ENCODE results near the gene QKI.
"Not testable (repeated sequence)": the region's sequence is repeated elsewhere in the genome, so short reads cannot be mapped to it uniquely, and the experiment has no call there.

QKI gene

DNA sequence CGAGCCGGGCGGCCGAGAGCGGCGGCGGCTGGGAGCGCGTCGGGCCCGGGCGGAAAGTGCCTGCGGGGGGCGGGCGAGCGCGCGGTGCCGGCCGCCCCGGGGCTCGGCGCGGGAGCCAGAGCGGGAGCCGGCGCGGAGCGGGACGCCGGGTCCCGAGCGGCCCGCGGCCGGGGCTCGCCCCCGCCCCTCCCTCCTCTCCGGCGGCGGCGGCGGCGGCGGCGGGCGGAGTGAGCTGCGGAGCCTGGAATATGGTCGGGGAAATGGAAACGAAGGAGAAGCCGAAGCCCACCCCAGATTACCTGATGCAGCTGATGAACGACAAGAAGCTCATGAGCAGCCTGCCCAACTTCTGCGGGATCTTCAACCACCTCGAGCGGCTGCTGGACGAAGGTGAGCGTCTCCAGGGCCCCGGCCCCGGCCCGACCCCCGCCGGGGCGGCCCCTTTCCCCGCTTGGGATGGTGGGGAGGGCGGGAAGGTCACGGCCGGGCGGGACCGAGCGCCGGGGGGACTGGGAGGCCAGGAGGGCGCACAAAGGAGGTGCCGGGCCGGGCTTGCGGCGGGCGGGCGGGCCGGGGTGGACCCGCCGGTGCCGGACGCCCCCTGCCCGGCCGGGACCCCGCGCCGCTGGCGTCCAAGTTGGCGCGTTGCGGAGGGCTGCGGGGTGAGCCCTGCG, 565 bp downstream of the QKI start:
- no peak for DNase-seq (ENCODE audit: low read depth)

GRCh38 chr6:163415620-163416556, 1.4 kb downstream of the QKI start:
- no peak for DNase-seq (ENCODE audit: low read depth)

- peak; percentile 80 for DNase-seq (ENCODE audit: low read depth)
Observed at GRCh38 chr6:163416557-163417253, 2.2 kb downstream of the QKI start.

DNA sequence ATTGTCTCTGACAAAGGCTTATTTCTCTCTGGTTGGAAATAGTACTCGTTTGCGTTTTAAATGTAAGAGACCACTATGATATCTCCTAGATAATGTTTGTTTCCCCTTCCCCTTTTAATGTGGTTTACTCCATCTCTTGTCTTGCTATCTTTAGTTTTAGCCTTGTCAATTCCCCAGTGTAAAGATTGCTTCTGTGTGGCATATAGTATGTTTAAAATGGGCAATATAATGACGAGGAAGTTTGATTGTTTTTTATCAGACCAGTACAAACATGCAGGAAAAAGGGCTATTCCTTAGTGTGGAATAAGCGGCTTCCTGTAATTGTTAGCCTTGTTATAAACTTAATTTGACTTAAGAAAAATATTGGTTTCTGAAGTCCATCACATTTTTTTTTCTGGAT, 3.1 kb downstream of the QKI start:
- DNase-seq (ENCODE audit: low read depth): no peak

GRCh38 chr6:163418311-163419029, 4.0 kb downstream of the QKI start:
- DNase-seq (ENCODE audit: low read depth): no peak

DNA sequence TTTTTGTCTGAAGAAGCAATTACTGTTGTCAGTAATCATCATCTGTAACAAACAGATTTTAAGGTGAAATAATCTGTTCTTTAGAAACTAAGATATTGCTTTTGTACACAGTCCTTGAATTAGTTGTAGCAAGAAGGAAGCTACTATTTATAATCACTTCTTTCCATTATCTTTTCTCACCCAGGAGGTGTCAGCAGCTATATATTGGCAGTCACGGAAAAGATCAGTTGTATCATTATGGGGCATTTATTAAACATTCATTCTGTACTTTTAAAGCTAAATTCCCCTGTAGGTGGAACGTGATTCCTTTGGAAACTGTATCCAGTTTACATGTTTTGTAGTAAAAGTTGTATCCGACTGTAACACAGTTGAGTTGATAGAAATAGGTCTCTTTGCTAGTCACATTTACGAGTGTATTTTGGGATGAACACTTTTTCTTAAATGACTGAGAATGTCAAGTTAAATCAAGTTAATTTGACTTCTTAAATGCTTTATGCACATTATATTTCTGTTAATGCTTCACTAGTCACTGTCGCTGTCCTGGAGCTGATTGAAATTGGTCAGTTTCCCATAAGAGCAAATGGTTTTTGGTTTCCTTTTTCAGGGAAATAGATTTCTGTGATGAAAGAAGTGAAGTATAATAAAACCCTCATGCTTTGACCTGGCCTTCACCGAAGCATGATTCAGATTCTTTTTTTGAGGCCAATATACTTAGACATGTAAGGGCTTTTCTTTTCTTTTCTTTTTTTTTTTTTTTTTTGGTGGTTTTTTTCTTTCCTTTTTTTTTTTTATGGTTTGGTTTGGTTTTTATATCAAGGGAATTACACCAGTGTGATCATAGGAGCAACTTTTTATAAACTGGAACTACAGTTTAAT, 5.1 kb downstream of the QKI start:
- peak; percentile 57 for DNase-seq (ENCODE audit: low read depth)

- DNase-seq (ENCODE audit: low read depth): no peak
Observed at GRCh38 chr6:163420289-163420614, 5.7 kb downstream of the QKI start.

GRCh38 chr6:163422550-163422949, 8.0 kb downstream of the QKI start:
- no peak for DNase-seq (ENCODE audit: low read depth)

DNA sequence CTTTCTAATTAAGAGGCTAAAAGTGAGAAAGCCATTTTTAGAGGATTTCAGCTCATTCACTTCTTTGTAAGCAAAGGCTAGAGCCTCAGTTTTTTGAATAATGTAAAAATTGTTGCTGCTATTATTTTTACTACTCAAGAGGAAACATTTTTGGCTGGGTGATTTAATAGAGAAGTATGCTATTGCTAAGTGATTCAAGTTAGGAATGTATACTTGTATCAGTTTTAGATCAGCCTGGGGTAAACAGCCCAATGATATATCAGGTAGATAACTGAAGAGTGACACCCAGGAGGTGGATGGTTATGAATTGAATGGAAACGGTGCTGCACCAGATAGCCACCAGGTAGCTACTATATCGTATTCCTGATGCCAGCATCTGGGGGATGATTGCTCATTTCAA, 9.2 kb downstream of the QKI start:
- DNase-seq (ENCODE audit: low read depth): no peak

DNA sequence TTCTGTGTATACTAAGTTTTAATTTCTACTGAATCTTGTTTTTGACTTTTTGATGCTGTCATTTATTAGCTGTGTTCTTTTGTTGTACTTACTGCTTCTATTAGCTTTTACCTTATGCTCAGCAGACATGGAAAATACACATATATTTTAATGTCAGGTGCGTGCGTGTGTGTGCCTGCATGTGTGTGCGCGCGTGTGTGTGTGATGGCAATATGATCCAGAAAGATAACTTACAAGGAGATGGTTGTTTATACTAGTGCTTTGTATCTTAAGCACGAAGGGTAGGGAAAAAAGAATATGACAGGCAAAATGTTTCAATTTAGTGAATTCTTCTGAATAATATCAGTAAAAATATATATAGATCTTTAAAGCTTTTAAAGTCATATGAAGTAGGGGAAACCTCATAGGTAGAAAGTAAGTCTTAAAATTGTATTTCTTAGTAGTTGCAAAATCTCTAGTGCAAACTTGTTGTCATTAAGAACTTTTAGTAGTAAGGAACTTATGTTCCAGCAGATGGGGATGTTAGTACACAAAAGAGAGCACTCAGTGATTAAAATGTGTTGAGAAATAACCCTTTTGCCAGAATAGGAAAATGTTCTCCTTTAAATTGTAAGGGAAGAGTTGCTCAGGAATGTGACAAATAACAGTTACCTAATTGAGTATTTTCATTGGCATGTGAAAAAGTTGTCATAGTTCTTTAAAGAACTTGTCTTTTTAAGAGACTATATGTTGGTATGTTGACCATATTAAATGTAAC, 13.2 kb downstream of the QKI start:
- DNase-seq (ENCODE audit: low read depth): peak; percentile 60

GRCh38 chr6:163428373-163428772, 13.9 kb downstream of the QKI start:
- no peak for DNase-seq (ENCODE audit: low read depth)

GRCh38 chr6:163429858-163430448, 15.4 kb downstream of the QKI start:
- DNase-seq (ENCODE audit: low read depth): no peak

GRCh38 chr6:163432300-163432699, 17.8 kb downstream of the QKI start:
- no peak for DNase-seq (ENCODE audit: low read depth)

- DNase-seq (ENCODE audit: low read depth): not testable (repeated sequence)
Observed at GRCh38 chr6:163433486-163433885, 19.0 kb downstream of the QKI start.

DNA sequence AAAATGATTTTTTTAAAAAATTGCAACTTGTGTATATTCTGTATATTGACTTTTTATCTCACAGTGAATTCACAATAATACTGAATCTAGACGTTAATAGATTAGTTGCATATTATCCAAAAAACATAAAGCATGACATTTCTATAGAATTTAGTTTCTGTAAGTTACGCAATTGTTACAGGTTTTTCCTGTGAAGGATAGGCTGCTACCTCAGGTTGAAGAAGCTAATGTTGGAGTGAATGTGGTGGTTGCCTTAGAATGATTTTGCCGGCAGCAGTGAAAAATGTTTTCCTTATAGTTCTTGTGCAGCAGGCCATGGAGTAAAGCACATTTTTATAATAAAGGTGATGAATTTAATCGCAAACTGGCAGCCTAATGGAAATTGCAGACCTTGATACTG, 20.5 kb downstream of the QKI start:
- no peak for DNase-seq (ENCODE audit: low read depth)

DNA sequence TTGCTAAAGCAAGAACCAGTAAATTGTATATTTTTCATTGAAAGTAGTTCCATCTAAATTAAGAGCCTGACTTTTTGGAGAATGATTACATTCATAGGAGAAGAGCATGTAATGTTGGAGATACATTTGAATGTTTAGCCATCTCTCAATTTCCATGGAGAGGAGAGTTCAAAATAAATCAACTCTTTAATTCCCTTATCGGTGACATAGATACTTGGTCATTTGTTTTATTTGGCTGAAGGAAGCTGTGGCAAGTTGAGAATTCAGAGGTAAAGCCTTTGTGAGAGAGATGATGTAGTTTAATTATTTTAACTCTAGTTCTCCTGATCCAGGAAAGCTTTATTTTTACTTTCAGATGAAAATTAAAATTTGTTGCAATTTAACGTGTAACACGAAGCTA, 22.3 kb downstream of the QKI start:
- DNase-seq (ENCODE audit: low read depth): no peak

DNA sequence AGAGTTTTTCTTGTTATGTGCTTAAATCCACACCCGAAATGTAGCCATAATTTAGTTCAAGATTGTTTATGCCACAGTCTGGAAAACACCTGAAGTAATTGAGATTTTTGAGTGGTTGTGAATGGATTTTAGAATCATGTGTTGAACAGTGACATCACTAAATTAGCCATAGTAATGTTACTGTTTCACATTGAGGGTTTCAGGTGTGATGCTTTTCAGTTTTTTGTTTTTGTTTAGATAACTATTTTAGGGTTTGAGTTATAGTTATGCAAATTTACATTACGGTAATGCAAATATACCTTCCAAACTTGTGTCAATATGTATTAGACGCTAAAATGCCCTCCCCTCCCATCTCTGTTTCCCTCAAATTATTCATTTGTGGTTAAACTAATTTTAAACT, 22.9 kb downstream of the QKI start:
- DNase-seq (ENCODE audit: low read depth): no peak

GRCh38 chr6:163438298-163438939, 23.9 kb downstream of the QKI start:
- DNase-seq (ENCODE audit: low read depth): no peak

GRCh38 chr6:163438940-163439335, 24.4 kb downstream of the QKI start:
- no peak for DNase-seq (ENCODE audit: low read depth)

DNA sequence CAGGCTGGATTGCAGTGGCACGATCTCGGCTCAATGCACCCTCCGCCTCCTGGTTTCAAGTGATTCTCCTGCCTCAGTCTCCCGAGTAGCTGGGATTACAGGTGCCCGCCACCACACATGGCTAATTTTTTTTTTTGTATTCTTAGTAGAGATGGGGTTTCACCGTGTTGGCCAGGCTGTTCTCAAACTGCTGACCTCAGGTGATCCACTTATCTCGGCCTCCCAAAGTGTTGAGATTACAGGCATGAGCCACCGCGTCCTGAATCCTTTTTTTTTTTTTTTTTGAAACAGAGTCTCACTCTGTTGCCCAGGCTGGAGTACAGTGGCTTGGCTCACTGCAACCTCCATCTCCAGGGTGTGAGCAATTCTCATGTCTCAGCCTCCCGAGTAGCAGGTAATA, 24.9 kb downstream of the QKI start:
- DNase-seq (ENCODE audit: low read depth): not testable (repeated sequence)
